Spinal cord (tissue), 10 donors: Measurements from ENCODE around the gene NHERF2. TPM values are rescaled to one million over a fixed set of nuclear protein-coding genes. Genes with fewer than 3 reads are reported as not detected.

Source experiments
- DNase-seq, 6 donors: peaks; one replicate each; pipeline versions ENCODE4 v3.0.0 to v3.0.0-alpha.2; 2013 to 2015; ENCODE audit warnings: low spot score in 6 of 6, low read depth in 4 of 6
- H3K27ac ChIP-seq: one replicate; pipeline ENCODE4 v1.5.1; 2013; ENCODE audit warnings: low read depth, low read length, control low read depth
- H3K27me3 ChIP-seq: one replicate; pipeline ENCODE4 v1.6.1; 2013; ENCODE audit warnings: low read length; ENCODE audit not compliant: control insufficient read depth, insufficient read depth
- H3K36me3 ChIP-seq: one replicate; pipeline ENCODE4 v1.6.1; 2013; ENCODE audit warnings: low read length; ENCODE audit not compliant: control insufficient read depth, insufficient read depth
- H3K4me1 ChIP-seq: one replicate; pipeline ENCODE4 v1.6.1; 2013; ENCODE audit warnings: low read length; ENCODE audit not compliant: control insufficient read depth, insufficient read depth
- H3K4me3 ChIP-seq: one replicate; pipeline ENCODE4 v1.5.1; 2013; ENCODE audit warnings: low read depth, low read length, control low read depth
- H3K9me3 ChIP-seq: one replicate; pipeline ENCODE4 v1.6.1; 2013; ENCODE audit warnings: low read length; ENCODE audit not compliant: control insufficient read depth, insufficient read depth
- WGBS: methylation state at CpG from one replicate; pipeline ENCODE4 v1.1.5; 2013; ENCODE audit warnings: missing lambda C conversion rate; ENCODE audit not compliant: insufficient coverage; 5-methylcytosine and 5-hydroxymethylcytosine counted together
- polyA plus RNA-seq, 2 donors: library from polyadenylated mRNA; unstranded; fragments of 120-200 nt; gene quantifications; one replicate each; pipeline ENCODE4 v1.2.1, GENCODE V29; 2013; ENCODE audit not compliant: insufficient read length in 2 of 2
- small RNA-seq: library from RNA; depleted of rRNA; stranded (forward); fragments of <200 nt; gene quantifications from one replicate; pipeline ENCODE3, GENCODE V24; 2014; ENCODE audit warnings: low replicate concordance
- total RNA-seq, 2 donors: library from RNA; depleted of rRNA in 1 of 2; stranded (reverse); fragments of 120-200 nt in 1 of 2; fragments of >200 nt in 1 of 2; gene quantifications; one replicate each; pipeline versions ENCODE4 v1.2.3 to v1.2.4, GENCODE V29; 2013 to 2014
- donor health status: healthy.

Gene NHERF2
- total and polyA plus RNA-seq, 4 donors = 25.6 to 95.7 (median 67.8) TPM

DNA sequence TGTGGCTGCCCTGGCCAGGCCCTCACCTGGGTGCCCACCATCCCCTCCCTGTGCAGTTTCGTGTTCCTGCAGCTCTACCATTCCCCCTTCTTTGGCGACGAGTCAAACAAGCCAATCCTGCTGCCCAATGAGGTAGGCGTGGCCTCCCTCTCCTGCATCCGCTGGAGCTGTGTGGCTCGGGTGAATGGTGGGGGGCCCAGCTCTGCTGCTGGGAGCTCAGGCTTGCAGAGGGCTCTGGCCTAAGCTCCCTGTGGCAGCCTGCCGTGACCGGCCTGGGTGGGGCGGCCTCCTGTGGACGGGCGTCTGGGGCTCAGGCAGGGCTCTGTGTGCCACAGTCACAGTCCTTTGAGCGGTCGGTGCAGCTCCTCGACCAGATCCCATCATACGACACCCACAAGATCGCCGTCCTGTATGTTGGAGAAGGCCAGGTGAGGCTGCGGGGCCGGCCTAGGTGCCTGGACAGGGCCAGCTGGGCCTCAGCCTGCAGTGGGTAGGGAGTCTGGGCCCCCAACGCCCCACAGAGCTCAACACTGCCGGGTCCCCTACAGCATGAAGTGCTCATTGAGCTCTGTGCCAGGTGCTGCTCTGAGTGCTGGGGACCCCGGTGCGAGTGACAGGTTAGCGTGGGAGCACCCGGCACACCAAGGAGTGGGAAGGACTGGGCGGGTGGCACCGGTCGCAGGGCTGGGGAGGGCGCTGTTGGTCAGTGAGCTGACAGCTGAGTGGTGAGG, 58.4 kb downstream of the NHERF2 start:
- peaks cover 100% of the 10 kb centered on the region for H3K36me3 ChIP-seq

DNA sequence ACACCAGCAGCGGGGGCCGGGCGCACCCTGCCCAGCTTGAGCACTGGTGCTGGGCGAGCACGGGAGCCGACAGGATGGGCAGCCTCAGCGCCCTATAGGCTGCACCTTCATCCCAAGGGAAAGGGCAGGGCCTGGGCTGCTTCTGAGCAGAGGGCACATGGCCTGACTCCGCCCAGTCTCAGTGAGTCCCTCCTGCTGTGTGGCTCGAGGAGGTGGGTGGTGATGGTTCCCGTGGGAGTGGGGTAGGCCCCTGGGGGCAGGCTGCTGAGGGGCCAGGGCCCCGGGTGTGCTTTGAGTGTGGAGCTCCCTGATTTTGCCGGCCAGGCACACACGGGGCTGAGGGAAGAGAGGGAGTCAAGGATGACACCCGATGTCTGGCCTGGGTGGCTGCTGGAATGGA, 59.0 kb downstream of the NHERF2 start:
- no peak for DNase-seq
- WGBS = 83% methylated on average over 11 of the region's 14 CpGs
- H3K9me3 ChIP-seq = no peaks in the 10 kb centered on the region
- H3K27me3 ChIP-seq = no peaks in the 10 kb centered on the region
- H3K36me3 ChIP-seq = peaks cover 100% of the 10 kb centered on the region
- H3K4me3 ChIP-seq = no peak overlapping the region
- H3K4me1 ChIP-seq = no peaks in the 10 kb centered on the region
- H3K27ac ChIP-seq = no peak overlapping the region

More for the DNA sequence above, 58.4 kb downstream of the NHERF2 start:
- WGBS = 90% methylated on average over 29 of the region's 29 CpGs
- H3K27me3 ChIP-seq = no peaks in the 10 kb centered on the region
- DNase-seq = no peak
- H3K27ac ChIP-seq = no peak overlapping the region
- H3K9me3 ChIP-seq = no peaks in the 10 kb centered on the region
- no peaks in the 10 kb centered on the region for H3K4me1 ChIP-seq
- no peak overlapping the region for H3K4me3 ChIP-seq

DNA sequence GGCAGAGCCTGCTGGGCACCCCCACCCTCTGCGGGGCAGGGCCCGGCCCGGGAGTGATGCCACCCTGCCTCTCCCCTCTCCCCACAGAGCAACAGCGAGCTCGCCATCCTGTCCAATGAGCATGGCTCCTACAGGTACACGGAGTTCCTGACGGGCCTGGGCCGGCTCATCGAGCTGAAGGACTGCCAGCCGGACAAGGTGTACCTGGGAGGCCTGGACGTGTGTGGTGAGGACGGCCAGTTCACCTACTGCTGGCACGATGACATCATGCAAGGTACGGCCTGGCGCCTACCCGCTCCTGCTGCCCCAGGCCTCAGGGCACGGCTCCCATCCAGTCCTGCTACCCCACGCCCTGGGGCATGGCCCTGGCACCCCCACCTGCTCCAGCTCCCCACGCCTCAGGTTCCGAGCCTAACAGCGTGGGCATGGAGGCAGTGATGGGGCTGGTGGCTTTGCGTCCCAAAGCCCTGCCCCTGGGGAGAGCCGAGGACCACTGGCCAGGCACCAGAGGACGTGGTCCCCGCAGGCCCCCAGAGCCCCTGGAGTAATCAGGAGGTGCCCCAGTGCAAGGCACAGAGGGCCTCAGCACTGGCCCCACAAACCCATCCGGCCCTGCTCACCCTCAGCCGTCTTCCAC, 59.5 kb downstream of the NHERF2 start:
- Histone ChIP-seq H3K27me3 (no peaks in the 10 kb centered on the region), H3K36me3 (peaks cover 96% of the 10 kb centered on the region), H3K4me3 (no peak overlapping the region), H3K4me1 (no peaks in the 10 kb centered on the region), H3K9me3 (no peaks in the 10 kb centered on the region), H3K27ac (no peak overlapping the region)
- DNase-seq = no peak
- 94% methylated on average over 27 of the region's 27 CpGs for whole genome bisulfite sequencing

DNA sequence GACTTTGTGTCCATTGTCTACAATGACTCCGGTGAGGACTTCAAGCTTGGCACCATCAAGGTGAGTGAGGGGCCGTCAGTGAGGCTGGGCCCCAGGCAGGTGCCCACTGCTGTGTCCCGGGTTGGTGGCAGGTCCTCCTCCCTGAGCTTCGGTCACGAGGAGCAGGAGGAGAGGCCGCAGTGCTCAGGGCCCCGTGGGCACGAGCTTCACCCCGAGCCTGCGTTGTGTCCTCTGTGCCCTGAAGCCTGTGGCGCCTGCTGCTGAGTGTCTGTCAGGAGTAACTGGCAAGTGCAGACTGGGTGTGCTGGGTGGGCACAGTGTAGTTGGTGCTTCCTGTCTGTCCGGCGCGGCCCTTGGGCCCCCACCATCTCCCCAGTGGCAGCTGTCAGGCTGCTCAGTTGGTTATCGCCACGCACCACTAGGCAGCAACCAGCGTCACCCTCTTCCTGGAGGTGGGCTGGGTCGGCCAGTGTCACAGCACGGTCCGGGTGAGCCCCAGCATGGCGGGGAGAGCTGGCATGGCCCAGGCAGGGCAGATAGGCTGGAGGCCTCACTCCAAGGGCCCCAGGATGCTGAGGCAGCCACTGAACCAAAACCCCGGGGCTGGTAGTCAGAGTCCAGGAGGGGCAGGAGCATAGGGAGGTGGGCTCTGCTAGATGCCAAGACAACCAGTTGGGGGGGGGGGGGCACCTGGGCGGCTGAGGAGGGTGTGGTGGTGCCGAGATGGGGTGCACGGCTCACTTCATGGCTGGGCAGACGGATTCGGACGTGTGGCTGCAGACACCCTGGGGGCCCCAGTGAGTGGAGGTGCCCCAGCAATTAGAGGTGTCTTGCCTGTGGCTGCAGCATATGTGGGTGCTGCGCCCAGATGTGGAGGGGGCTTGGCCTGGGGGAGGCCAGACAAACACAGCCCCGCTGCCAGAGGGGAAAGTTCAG, 60.4 kb downstream of the NHERF2 start:
- 91% methylated on average over 24 of the region's 30 CpGs for WGBS
- Histone ChIP-seq H3K27ac (no peak overlapping the region), H3K4me1 (peaks cover 7% of the 10 kb centered on the region), H3K36me3 (peaks cover 95% of the 10 kb centered on the region), H3K27me3 (no peaks in the 10 kb centered on the region), H3K9me3 (no peaks in the 10 kb centered on the region), H3K4me3 (no peak overlapping the region)
- DNase-seq = no peak

DNA sequence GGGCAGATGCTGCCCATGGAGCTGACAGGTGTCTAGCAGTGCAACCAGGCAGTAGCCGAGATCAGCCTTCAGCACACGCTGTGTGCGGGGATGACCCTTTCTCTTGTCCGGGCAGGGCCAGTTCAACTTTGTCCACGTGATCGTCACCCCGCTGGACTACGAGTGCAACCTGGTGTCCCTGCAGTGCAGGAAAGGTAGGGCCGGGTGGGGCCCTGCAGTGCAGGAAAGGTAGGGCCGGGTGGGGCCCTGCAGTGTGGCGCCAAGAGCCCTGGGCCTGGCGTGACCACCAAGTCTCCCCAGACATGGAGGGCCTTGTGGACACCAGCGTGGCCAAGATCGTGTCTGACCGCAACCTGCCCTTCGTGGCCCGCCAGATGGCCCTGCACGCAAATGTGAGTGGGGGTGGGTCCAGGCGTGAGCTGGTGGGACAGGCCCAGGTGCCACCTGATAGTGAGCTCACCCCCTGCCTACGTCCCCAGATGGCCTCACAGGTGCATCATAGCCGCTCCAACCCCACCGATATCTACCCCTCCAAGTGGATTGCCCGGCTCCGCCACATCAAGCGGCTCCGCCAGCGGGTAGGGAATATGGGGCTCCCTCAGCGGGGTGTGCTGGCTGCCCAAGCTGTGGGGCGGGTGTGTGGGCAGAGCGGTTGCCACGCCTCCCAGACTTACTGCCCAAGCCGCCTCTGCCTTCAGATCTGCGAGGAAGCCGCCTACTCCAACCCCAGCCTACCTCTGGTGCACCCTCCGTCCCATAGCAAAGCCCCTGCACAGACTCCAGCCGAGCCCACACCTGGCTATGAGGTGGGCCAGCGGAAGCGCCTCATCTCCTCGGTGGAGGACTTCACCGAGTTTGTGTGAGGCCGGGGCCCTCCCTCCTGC, 61.3 kb downstream of the NHERF2 start:
- Histone ChIP-seq H3K27ac (no peak overlapping the region), H3K9me3 (no peaks in the 10 kb centered on the region), H3K4me3 (no peak overlapping the region), H3K4me1 (peaks cover 14% of the 10 kb centered on the region), H3K27me3 (no peaks in the 10 kb centered on the region), H3K36me3 (peaks cover 95% of the 10 kb centered on the region)
- 93% methylated on average over 34 of the region's 41 CpGs for WGBS
- no peak for DNase-seq

Small RNA genes lying within 50 kb of the gene (small RNA-seq; reads per million reads assigned to genes)
- not detected for gene RN7SL219P

Other genes with a start within 250 kb of the NHERF2 start
Only the 30 nearest of the 31 such genes appear.
- 10 to 100 TPM; 24.7 to 64.4 TPM for gene NUBP2, start 243.9 kb upstream of the NHERF2 start, total RNA-seq
- gene NUBP2, start 243.9 kb upstream of the NHERF2 start, polyA plus RNA-seq = 10 to 100 TPM; 71.1 to 80.4 TPM
- under 1 TPM in 1 of 2 donors, not detected in 1; 0.39 TPM for gene IGFALS, start 233.2 kb upstream of the NHERF2 start, total RNA-seq
- gene IGFALS, start 233.2 kb upstream of the NHERF2 start, polyA plus RNA-seq = 1 to 10 TPM in 1 of 2 donors, under 1 TPM in 1; 0.33 to 1.3 TPM
- 10 to 100 TPM; 68.6 to 84.1 TPM for gene HAGH, start 200.1 kb upstream of the NHERF2 start, total RNA-seq
- 10 to 100 TPM; 97.6 to 99.3 TPM for gene HAGH, start 200.1 kb upstream of the NHERF2 start, polyA plus RNA-seq
- 10 to 100 TPM; 35.6 to 38.5 TPM for gene FAHD1, start 199.7 kb upstream of the NHERF2 start, total RNA-seq
- gene FAHD1, start 199.7 kb upstream of the NHERF2 start, polyA plus RNA-seq = 10 to 100 TPM; 29.8 to 39.0 TPM
- gene MEIOB, start 154.7 kb upstream of the NHERF2 start, total RNA-seq = 1 to 10 TPM in 1 of 2 donors, under 1 TPM in 1; 0.83 to 2.6 TPM
- 1 to 10 TPM; 1.4 to 1.7 TPM for gene MEIOB, start 154.7 kb upstream of the NHERF2 start, polyA plus RNA-seq
- gene HS3ST6, start 108.5 kb upstream of the NHERF2 start, total RNA-seq = not detected
- gene HS3ST6, start 108.5 kb upstream of the NHERF2 start, polyA plus RNA-seq = not detected
- 10 to 100 TPM; 10.0 to 10.3 TPM for gene MSRB1, start 83.7 kb upstream of the NHERF2 start, total RNA-seq
- gene MSRB1, start 83.7 kb upstream of the NHERF2 start, polyA plus RNA-seq = 10 to 100 TPM; 24.5 to 25.8 TPM
- under 1 TPM in 1 of 2 donors, not detected in 1; 0.06 TPM for gene RPL3L, start 72.2 kb upstream of the NHERF2 start, total RNA-seq
- gene RPL3L, start 72.2 kb upstream of the NHERF2 start, polyA plus RNA-seq = under 1 TPM in 1 of 2 donors, not detected in 1; 0.32 TPM
- gene NDUFB10, start 67.4 kb upstream of the NHERF2 start, total RNA-seq = 100 to 1,000 TPM in 1 of 2 donors, 10 to 100 TPM in 1; 78.7 to 146 TPM
- 100 to 1,000 TPM; 170 to 178 TPM for gene NDUFB10, start 67.4 kb upstream of the NHERF2 start, polyA plus RNA-seq
- gene RPS2, start 62.1 kb upstream of the NHERF2 start, total RNA-seq = 1,000 to 10,000 TPM in 1 of 2 donors, 100 to 1,000 TPM in 1; 682 to 1,440 TPM
- 1,000 to 10,000 TPM; 1,742 to 1,957 TPM for gene RPS2, start 62.1 kb upstream of the NHERF2 start, polyA plus RNA-seq
- gene RNF151, start 60.0 kb upstream of the NHERF2 start, total RNA-seq = not detected
- not detected for gene RNF151, start 60.0 kb upstream of the NHERF2 start, polyA plus RNA-seq
- gene TBL3, start 54.8 kb upstream of the NHERF2 start, total RNA-seq = 10 to 100 TPM; 12.9 to 31.4 TPM
- gene TBL3, start 54.8 kb upstream of the NHERF2 start, polyA plus RNA-seq = 10 to 100 TPM; 32.1 to 39.0 TPM
- under 1 TPM; 0.40 to 0.72 TPM for gene NOXO1, start 45.4 kb upstream of the NHERF2 start, total RNA-seq
- gene NOXO1, start 45.4 kb upstream of the NHERF2 start, polyA plus RNA-seq = 1 to 10 TPM; 1.6 to 1.7 TPM
- 10 to 100 TPM in 1 of 2 donors, 1 to 10 TPM in 1; 7.2 to 24.3 TPM for gene GFER, start 42.7 kb upstream of the NHERF2 start, total RNA-seq
- 10 to 100 TPM; 34.0 to 36.1 TPM for gene GFER, start 42.7 kb upstream of the NHERF2 start, polyA plus RNA-seq
- gene SYNGR3, start 36.9 kb upstream of the NHERF2 start, total RNA-seq = 10 to 100 TPM; 20.1 to 71.0 TPM
- 100 to 1,000 TPM; 109 to 111 TPM for gene SYNGR3, start 36.9 kb upstream of the NHERF2 start, polyA plus RNA-seq
- 1 to 10 TPM; 5.4 to 8.2 TPM for gene ZNF598, start 17.1 kb upstream of the NHERF2 start, total RNA-seq
- gene ZNF598, start 17.1 kb upstream of the NHERF2 start, polyA plus RNA-seq = 10 to 100 TPM; 28.8 to 31.7 TPM
- gene NPW, start 7.1 kb upstream of the NHERF2 start, total RNA-seq = 1 to 10 TPM in 1 of 2 donors, under 1 TPM in 1; 0.20 to 2.3 TPM
- gene NPW, start 7.1 kb upstream of the NHERF2 start, polyA plus RNA-seq = 1 to 10 TPM in 1 of 2 donors, under 1 TPM in 1; 0.49 to 4.9 TPM
- gene NTHL1, start 20.9 kb downstream of the NHERF2 start, total RNA-seq = 10 to 100 TPM; 19.7 to 42.1 TPM
- 10 to 100 TPM; 34.3 to 40.1 TPM for gene NTHL1, start 20.9 kb downstream of the NHERF2 start, polyA plus RNA-seq
- gene TSC2, start 21.1 kb downstream of the NHERF2 start, total RNA-seq = 10 to 100 TPM; 39.6 to 65.8 TPM
- 100 to 1,000 TPM; 168 to 231 TPM for gene TSC2, start 21.1 kb downstream of the NHERF2 start, polyA plus RNA-seq
- gene PKD1, start 109.0 kb downstream of the NHERF2 start, total RNA-seq = 10 to 100 TPM; 68.1 to 86.2 TPM
- gene PKD1, start 109.0 kb downstream of the NHERF2 start, polyA plus RNA-seq = 100 to 1,000 TPM; 201 to 289 TPM
- gene RAB26, start 121.7 kb downstream of the NHERF2 start, total RNA-seq = 1 to 10 TPM; 6.6 to 8.2 TPM
- gene RAB26, start 121.7 kb downstream of the NHERF2 start, polyA plus RNA-seq = 10 to 100 TPM; 26.8 to 29.8 TPM
- gene TRAF7, start 128.9 kb downstream of the NHERF2 start, total RNA-seq = 10 to 100 TPM; 20.4 to 43.1 TPM
- gene TRAF7, start 128.9 kb downstream of the NHERF2 start, polyA plus RNA-seq = 10 to 100 TPM; 59.7 to 62.6 TPM
- gene CASKIN1, start 169.7 kb downstream of the NHERF2 start, total RNA-seq = 10 to 100 TPM; 10.4 to 29.4 TPM
- 10 to 100 TPM; 83.0 to 86.2 TPM for gene CASKIN1, start 169.7 kb downstream of the NHERF2 start, polyA plus RNA-seq
- 10 to 100 TPM; 10.6 to 29.2 TPM for gene MLST8, start 178.6 kb downstream of the NHERF2 start, total RNA-seq
- 10 to 100 TPM; 76.6 to 80.9 TPM for gene MLST8, start 178.6 kb downstream of the NHERF2 start, polyA plus RNA-seq
- gene BRICD5, start 184.0 kb downstream of the NHERF2 start, total RNA-seq = 10 to 100 TPM in 1 of 2 donors, 1 to 10 TPM in 1; 5.2 to 13.3 TPM
- gene BRICD5, start 184.0 kb downstream of the NHERF2 start, polyA plus RNA-seq = 10 to 100 TPM; 21.7 to 30.5 TPM
- 10 to 100 TPM; 15.9 to 16.9 TPM for gene PGP, start 187.9 kb downstream of the NHERF2 start, total RNA-seq
- gene PGP, start 187.9 kb downstream of the NHERF2 start, polyA plus RNA-seq = 10 to 100 TPM; 26.7 to 35.7 TPM
- gene E4F1, start 196.7 kb downstream of the NHERF2 start, total RNA-seq = 10 to 100 TPM; 18.0 to 29.2 TPM
- gene E4F1, start 196.7 kb downstream of the NHERF2 start, polyA plus RNA-seq = 10 to 100 TPM; 29.7 to 31.9 TPM
- gene DNASE1L2, start 209.5 kb downstream of the NHERF2 start, total RNA-seq = 1 to 10 TPM; 1.9 to 2.6 TPM
- gene DNASE1L2, start 209.5 kb downstream of the NHERF2 start, polyA plus RNA-seq = 1 to 10 TPM; 5.2 to 6.1 TPM
- 10 to 100 TPM; 18.8 to 52.6 TPM for gene ECI1, start 224.7 kb downstream of the NHERF2 start, total RNA-seq
- gene ECI1, start 224.7 kb downstream of the NHERF2 start, polyA plus RNA-seq = 10 to 100 TPM; 55.3 to 58.9 TPM
- gene RNPS1, start 241.2 kb downstream of the NHERF2 start, total RNA-seq = 100 to 1,000 TPM in 1 of 2 donors, 10 to 100 TPM in 1; 72.7 to 109 TPM
- gene RNPS1, start 241.2 kb downstream of the NHERF2 start, polyA plus RNA-seq = 100 to 1,000 TPM; 265 to 285 TPM